HepG2 (cell line): ENCODE results near the gene KIF3C. TPM values are rescaled to one million over a fixed set of nuclear protein-coding genes. Genes with fewer than 3 reads are reported as not detected.

Experiments used
- ELF4 ChIP-seq: sonication (generic); formaldehyde crosslinking; IDR thresholded peaks from 2 replicates; pipeline ENCODE4 v1.5.0; 2020; ENCODE audit warnings: missing genetic modification reagents, mild to moderate bottlenecking, moderate library complexity, borderline replicate concordance
- GATAD1 ChIP-seq: IDR thresholded peaks from 2 replicates; pipeline ENCODE4 v1.6.1; 2016; ENCODE audit warnings: missing genetic modification reagents, missing compliant biosample characterization
- HMGXB4 ChIP-seq, 2 experiments: sonication (generic) in 1 of 2; formaldehyde crosslinking in 1 of 2; IDR thresholded peaks; 2 replicates each; pipeline versions ENCODE4 v1.4.0 to v1.6.1; 2018 to 2020; ENCODE audit warnings: missing genetic modification reagents in 2 of 2, borderline replicate concordance in 1 of 2, low read depth in 1 of 2, mild to moderate bottlenecking in 1 of 2, missing biosample characterization in 1 of 2
- SNAPC5 ChIP-seq: sonication (generic); formaldehyde crosslinking; IDR thresholded peaks from 2 replicates; pipeline ENCODE4 v1.8.1; 2023; ENCODE audit warnings: mild to moderate bottlenecking, missing genetic modification reagents, borderline replicate concordance
- TGIF2 ChIP-seq: IDR thresholded peaks from 2 replicates; pipeline ENCODE4 v1.6.1; 2016; ENCODE audit warnings: control low read depth, missing compliant biosample characterization
- THRA ChIP-seq: sonication (generic); formaldehyde crosslinking; IDR thresholded peaks from 2 replicates; pipeline ENCODE4 v1.4.0; 2020; ENCODE audit warnings: missing genetic modification reagents, borderline replicate concordance
- ZBTB40 ChIP-seq, 2 experiments: fragments of 450-650 bp in 1 of 2; sonication (generic) in 1 of 2; formaldehyde crosslinking in 1 of 2; IDR thresholded peaks; 2 replicates each; pipeline versions ENCODE4 v1.6.1 to v1.8.0; 2016 to 2022; ENCODE audit warnings: antibody characterized with exemption in 1 of 2, mild to moderate bottlenecking in 1 of 2, missing genetic modification reagents in 1 of 2
- ZC3H13 ChIP-seq: sonication (generic); formaldehyde crosslinking; IDR thresholded peaks from 2 replicates; pipeline ENCODE4 v1.8.1; 2023; ENCODE audit warnings: mild to moderate bottlenecking, missing genetic modification reagents, moderate library complexity
- ZFP37 ChIP-seq: sonication (generic); formaldehyde crosslinking; IDR thresholded peaks from 2 replicates; pipeline ENCODE4 v1.4.0; 2020; ENCODE audit warnings: missing genetic modification reagents, borderline replicate concordance
- ZNF138 ChIP-seq: sonication (generic); formaldehyde crosslinking; IDR thresholded peaks from 2 replicates; pipeline ENCODE4 v1.5.0; 2020; ENCODE audit warnings: mild to moderate bottlenecking, low read depth, missing genetic modification reagents
- ZNF552 ChIP-seq: sonication (generic); formaldehyde crosslinking; IDR thresholded peaks from 2 replicates; pipeline ENCODE4 v1.9.0; 2022; ENCODE audit warnings: missing genetic modification reagents, mild to moderate bottlenecking, borderline replicate concordance
- ZNF556 ChIP-seq: sonication (generic); formaldehyde crosslinking; IDR thresholded peaks from 2 replicates; pipeline ENCODE4 v1.4.0; 2020; ENCODE audit warnings: mild to moderate bottlenecking, missing genetic modification reagents, borderline replicate concordance
- ZSCAN22 ChIP-seq: sonication (generic); formaldehyde crosslinking; IDR thresholded peaks from 2 replicates; pipeline ENCODE4 v1.4.0; 2020; ENCODE audit warnings: mild to moderate bottlenecking, missing genetic modification reagents
- polyA plus RNA-seq, 8 experiments: library from polyadenylated mRNA; depleted of rRNA in 3 of 8; stranded (reverse) in 7 of 8; unstranded in 1 of 8; fragments of >200 nt; fragmentation: Illumina TruSeq in 4 of 8; extraction: Trizol in 4 of 8; gene quantifications; 2 replicates each; pipeline versions ENCODE4 v1.2.1 to v1.2.3, GENCODE V29; 2011 to 2016; ENCODE audit warnings: low read depth in 4 of 8, missing spikeins in 1 of 8, mixed read lengths in 1 of 8; ENCODE audit not compliant: insufficient read depth in 1 of 8
- total RNA-seq, 5 experiments: library from RNA; depleted of rRNA; stranded (reverse); fragments of >200 nt; fragmentation: Illumina TruSeq; extraction: Trizol; gene quantifications; 2 replicates each; pipeline ENCODE4 v1.2.3, GENCODE V29; 2016; ENCODE audit warnings: low read depth in 1 of 5

The KIF3C gene
- total and polyA plus RNA-seq, 2 of the 13 experiments (the other 11 are each of a cell fraction or from before 2014, with no cell fraction given), result 3.6 to 4.9 TPM

- TF ChIP-seq ZBTB40 (IDR thresholded peaks at IDR 0.05), result no peak
- no peak for TF ChIP-seq ZBTB40 (CRISPR knock-in tag; IDR thresholded peaks at IDR 0.05)
- no peak for TF ChIP-seq ELF4 (CRISPR knock-in tag)
- TF ChIP-seq ZNF552 (CRISPR knock-in tag), result no peak
- no peak for TF ChIP-seq HMGXB4 (CRISPR knock-in tag; IDR thresholded peaks at IDR 0.05; ENCODE audit: borderline replicate concordance in 1 of 2, low read depth in 1 of 2)
- peak; percentile 9; the same call in 1 of the 2 replicates for TF ChIP-seq THRA (CRISPR knock-in tag)
- no peak for TF ChIP-seq ZNF556 (CRISPR knock-in tag)
- no peak for TF ChIP-seq ZSCAN22 (CRISPR knock-in tag)
- TF ChIP-seq GATAD1 (CRISPR knock-in tag), result peak; percentile 55; the same call in 1 of the 2 replicates
- no peak for TF ChIP-seq ZNF138 (CRISPR knock-in tag)
- no peak for TF ChIP-seq TGIF2 (CRISPR knock-in tag)
- TF ChIP-seq ZFP37 (CRISPR knock-in tag), result 0 out of 2 replicates have a peak, but pooled peaks have one; percentile 74
- TF ChIP-seq ZC3H13 (CRISPR knock-in tag), result no peak
- no peak for TF ChIP-seq SNAPC5
Observed at GRCh38 chr2:25885933-25886332, 96.4 kb downstream of the KIF3C start (continued).
